Measurements from ENCODE around the gene NR5A2. TPM values are rescaled to one million over a fixed set of nuclear protein-coding genes. Genes with fewer than 3 reads are reported as not detected.

NR5A2 gene
- total RNA-seq = 1 to 10 TPM in 4 of 6 donors, under 1 TPM in 2; under 0.01 to 7.8 (median 2.1) TPM

DNA sequence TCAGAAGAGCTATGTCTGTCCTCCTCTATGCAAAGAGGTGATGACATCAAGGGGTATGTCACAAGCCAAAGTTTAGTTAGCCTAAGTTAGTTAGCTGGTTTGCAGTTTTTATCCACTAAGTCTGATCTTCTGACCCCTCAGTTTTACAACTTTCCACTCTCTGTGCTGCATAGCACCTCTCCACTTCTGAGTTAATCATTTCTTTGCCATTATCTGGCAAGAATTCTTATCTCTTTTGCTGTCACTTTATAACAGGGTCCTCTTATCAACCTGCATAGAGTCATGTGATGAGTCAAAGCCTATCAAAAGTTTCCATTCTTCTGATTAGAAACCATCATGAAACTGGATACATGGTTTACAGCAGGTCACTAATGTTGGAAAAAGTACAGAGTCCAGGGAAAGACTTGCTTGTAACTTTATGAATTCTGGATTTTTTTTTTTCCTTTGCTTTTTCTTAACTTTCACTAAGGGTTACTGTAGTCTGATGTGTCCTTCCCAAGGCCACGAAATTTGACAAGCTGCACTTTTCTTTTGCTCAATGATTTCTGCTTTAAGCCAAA is at the start of gene NR5A2:
Gene NR5A2 (plus strand): TSS at position 447 of the 560 bp plus-strand sequence. CDS start 138 bp downstream, outside the sequence.
- ATAC-seq (ENCODE audit: low FRiP score in 2 of 2) = no peak
- WGBS, 2 donors = 88 to 92% methylated on average over 1 of the region's 1 CpG

DNA sequence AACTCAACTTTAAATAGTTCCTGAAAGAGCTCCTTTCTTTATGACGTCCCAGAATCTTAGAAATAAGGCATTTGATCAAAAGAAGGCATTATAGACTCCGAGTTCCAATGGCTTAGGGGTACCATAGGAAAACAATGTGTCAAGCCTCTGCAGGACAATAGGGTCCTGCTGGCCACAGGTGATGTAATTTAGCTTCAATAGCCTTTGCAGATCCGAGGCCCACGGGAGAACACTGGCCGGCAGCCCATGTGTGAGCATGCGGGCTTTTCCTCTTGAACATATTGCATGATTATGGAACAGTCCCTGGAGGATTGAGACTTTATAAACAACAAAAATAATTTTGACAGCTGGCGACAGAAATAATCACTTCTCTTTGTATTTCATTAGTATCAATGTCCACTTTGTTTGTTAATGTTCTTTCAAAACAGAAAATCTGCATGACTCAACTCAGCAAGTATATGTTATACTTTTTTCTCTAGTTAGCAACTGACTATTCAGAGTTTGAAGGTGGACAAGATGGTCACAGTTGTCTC is 49.0 kb upstream of the NR5A2 start:
- ATAC-seq (ENCODE audit: low FRiP score in 2 of 2) (no peak), DNase-seq (peak in 1 of 2 donors; percentile 20)
- Histone ChIP-seq H3K4me1 (no peaks in the 10 kb centered on the region), H3K27ac (no peak overlapping the region), H3K9me3 (no peaks in the 10 kb centered on the region), H3K4me3 (no peak overlapping the region), H3K36me3 (no peaks in the 10 kb centered on the region), H3K27me3 (no peaks in the 10 kb centered on the region)
- TF ChIP-seq, protein P1, sequence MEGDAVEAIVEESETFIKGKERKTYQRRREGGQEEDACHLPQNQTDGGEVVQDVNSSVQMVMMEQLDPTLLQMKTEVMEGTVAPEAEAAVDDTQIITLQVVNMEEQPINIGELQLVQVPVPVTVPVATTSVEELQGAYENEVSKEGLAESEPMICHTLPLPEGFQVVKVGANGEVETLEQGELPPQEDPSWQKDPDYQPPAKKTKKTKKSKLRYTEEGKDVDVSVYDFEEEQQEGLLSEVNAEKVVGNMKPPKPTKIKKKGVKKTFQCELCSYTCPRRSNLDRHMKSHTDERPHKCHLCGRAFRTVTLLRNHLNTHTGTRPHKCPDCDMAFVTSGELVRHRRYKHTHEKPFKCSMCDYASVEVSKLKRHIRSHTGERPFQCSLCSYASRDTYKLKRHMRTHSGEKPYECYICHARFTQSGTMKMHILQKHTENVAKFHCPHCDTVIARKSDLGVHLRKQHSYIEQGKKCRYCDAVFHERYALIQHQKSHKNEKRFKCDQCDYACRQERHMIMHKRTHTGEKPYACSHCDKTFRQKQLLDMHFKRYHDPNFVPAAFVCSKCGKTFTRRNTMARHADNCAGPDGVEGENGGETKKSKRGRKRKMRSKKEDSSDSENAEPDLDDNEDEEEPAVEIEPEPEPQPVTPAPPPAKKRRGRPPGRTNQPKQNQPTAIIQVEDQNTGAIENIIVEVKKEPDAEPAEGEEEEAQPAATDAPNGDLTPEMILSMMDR (IDR thresholded peaks at IDR 0.05) = no peak
- TF ChIP-seq EP300 (IDR thresholded peaks at IDR 0.05) = no peak
- TF ChIP-seq POLR2A (IDR thresholded peaks at IDR 0.05) = no peak
- no peak for TF ChIP-seq POLR2AphosphoS5 (IDR thresholded peaks at IDR 0.05)
- WGBS, 2 donors = 57 to 64% methylated on average over 7 of the region's 7 CpGs

More for the DNA sequence above, at the start of gene NR5A2:
- peak within 1 kb of the TSS in 3 of 4 donors; percentile 41 to 56 (median 53) for H3K4me3 ChIP-seq
- no peaks in the 10 kb centered on the region for H3K9me3 ChIP-seq
- peak within 1 kb of the TSS in 1 of 4 donors; percentile 35 for H3K27ac ChIP-seq
- no peak for DNase-seq
- H3K27me3 ChIP-seq = peaks cover 0 to 18% (median 8%) of the 10 kb centered on the region in 4 donors
- no peaks in the 10 kb centered on the region for H3K36me3 ChIP-seq
- TF ChIP-seq POLR2AphosphoS5 (IDR thresholded peaks at IDR 0.05) = no peak
- TF ChIP-seq, protein P1 (IDR thresholded peaks at IDR 0.05) = no peak
- TF ChIP-seq POLR2A (IDR thresholded peaks at IDR 0.05) = no peak
- no peak for TF ChIP-seq EP300 (IDR thresholded peaks at IDR 0.05)
- H3K4me1 ChIP-seq = peaks cover 7 to 16% (median 12%) of the 10 kb centered on the region in 4 donors

DNA sequence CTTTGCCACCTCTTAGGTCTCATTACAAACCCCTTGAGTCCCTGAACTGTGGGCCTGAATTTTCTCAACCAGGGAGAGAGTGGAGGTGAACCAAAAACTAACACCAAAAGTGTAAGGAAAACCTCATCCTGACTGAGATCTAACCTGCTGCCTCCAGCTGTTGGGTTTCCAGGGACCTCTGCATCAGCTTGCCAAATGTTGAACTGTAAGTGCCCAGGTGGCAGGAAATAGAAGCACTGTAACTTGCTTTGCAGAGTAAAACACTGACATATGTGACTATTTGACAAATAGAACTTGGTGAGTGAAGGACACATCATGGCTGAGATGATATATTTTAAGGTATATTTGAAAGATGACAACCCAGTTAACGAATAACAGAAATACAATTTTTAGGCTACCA is 48.4 kb upstream of the NR5A2 start:
- TF ChIP-seq EP300 (IDR thresholded peaks at IDR 0.05) = no peak
- TF ChIP-seq, protein P1 (IDR thresholded peaks at IDR 0.05) = no peak
- TF ChIP-seq POLR2A (IDR thresholded peaks at IDR 0.05) = no peak
- TF ChIP-seq POLR2AphosphoS5 (IDR thresholded peaks at IDR 0.05) = no peak
- 96% methylated on average over 1 of the region's 1 CpG for WGBS, 2 donors
- Histone ChIP-seq H3K9me3 (no peaks in the 10 kb centered on the region), H3K4me3 (no peak overlapping the region), H3K27me3 (no peaks in the 10 kb centered on the region), H3K4me1 (no peaks in the 10 kb centered on the region), H3K27ac (no peak overlapping the region), H3K36me3 (no peaks in the 10 kb centered on the region)
- ATAC-seq (ENCODE audit: low FRiP score in 2 of 2) (no peak), DNase-seq (no peak)

DNA sequence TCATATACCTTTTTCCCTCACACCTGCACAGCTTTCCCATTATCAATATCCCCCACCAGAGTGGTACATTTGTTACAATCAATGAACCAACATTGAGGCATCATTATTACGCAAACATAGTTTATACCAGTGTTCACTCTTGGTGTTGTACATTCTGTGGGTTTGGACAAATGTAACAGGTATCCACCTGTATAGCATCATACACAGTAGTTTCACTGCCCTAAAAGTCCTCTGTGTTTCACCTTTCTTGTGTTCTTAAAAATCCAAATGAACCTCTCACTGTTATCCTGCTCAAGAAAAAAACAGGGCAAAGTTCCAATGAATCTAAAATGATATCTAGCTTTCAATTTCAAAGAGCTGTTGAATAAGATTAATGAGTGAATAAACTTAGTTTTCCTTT is 45.9 kb upstream of the NR5A2 start:
- Histone ChIP-seq H3K4me1 (no peaks in the 10 kb centered on the region), H3K27ac (no peak overlapping the region), H3K4me3 (no peak overlapping the region), H3K9me3 (no peaks in the 10 kb centered on the region), H3K27me3 (no peaks in the 10 kb centered on the region), H3K36me3 (no peaks in the 10 kb centered on the region)
- ATAC-seq (ENCODE audit: low FRiP score in 2 of 2) (no peak), DNase-seq (no peak)
- 100% methylated on average over 1 of the region's 1 CpG for WGBS, 2 donors
- no peak for TF ChIP-seq POLR2AphosphoS5 (IDR thresholded peaks at IDR 0.05)

DNA sequence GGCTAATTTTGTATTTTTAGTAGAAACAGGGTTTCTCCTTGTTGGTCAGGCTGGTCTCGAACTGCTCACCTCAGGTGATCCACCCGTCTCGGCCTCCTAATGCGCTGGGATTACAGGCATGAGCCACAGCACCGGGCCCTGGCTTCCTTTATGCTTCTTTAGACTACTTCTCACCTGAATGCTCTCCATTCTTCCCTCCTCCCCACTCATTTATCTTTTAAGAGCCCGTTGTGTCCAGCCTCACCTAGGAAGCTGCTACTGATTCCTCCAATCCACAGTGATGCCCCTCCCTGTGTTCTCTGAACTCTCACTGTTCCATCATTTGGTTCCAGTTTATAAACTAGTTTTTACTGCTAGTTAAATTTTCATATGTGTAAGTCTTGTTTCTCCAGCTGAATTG is 44.9 kb upstream of the NR5A2 start:
- WGBS, 2 donors = 93 to 98% methylated on average over 6 of the region's 6 CpGs
- DNase-seq (no peak), ATAC-seq (ENCODE audit: low FRiP score in 2 of 2) (no peak)
- no peak for TF ChIP-seq EP300 (IDR thresholded peaks at IDR 0.05)
- no peak for TF ChIP-seq POLR2AphosphoS5 (IDR thresholded peaks at IDR 0.05)
- TF ChIP-seq, protein P1 (IDR thresholded peaks at IDR 0.05) = no peak
- TF ChIP-seq POLR2A (IDR thresholded peaks at IDR 0.05) = no peak
- no peaks in the 10 kb centered on the region for H3K4me1 ChIP-seq
- no peak overlapping the region for H3K27ac ChIP-seq
- no peaks in the 10 kb centered on the region for H3K9me3 ChIP-seq
- no peaks in the 10 kb centered on the region for H3K36me3 ChIP-seq
- no peak overlapping the region for H3K4me3 ChIP-seq
- H3K27me3 ChIP-seq = no peaks in the 10 kb centered on the region
